ENCODE data around the gene S100A10. TPM values are rescaled to one million over a fixed set of nuclear protein-coding genes. Genes with fewer than 3 reads are reported as not detected.

S100A10 gene
- total and polyA plus RNA-seq, 2 of the 4 experiments (the other 2 are of a cell fraction): 86.0 to 277 TPM

GRCh38 chr1:151961833-151962232 is 31.8 kb downstream of the S100A10 start:
- DNase-seq (no peak), ATAC-seq (ENCODE audit: low read depth) (no peak)
- no peaks in the 10 kb centered on the region for H3K9me3 ChIP-seq (ENCODE audit: control insufficient read depth, insufficient read depth, low read length)
- H3K14ac ChIP-seq (replicated peaks; ENCODE audit: low read depth, low read length): no peak overlapping the region
- 30% methylated on average over 2 of the region's 4 CpGs; no CpG with 5 or more reads in 1 of the 2 experiments for WGBS, 2 experiments (ENCODE audit: extremely low coverage in 2 of 2, insufficient read length in 1 of 2)
- no peaks in the 10 kb centered on the region for H3K4me1 ChIP-seq (ENCODE audit: control insufficient read depth, insufficient read depth, low read length)
- no peak for TF ChIP-seq MXI1 (IDR thresholded peaks at IDR 0.05; ENCODE audit: borderline replicate concordance, low read depth, low read length)
- TF ChIP-seq CTCF (conservative IDR thresholded peaks at IDR 0.05; ENCODE audit: low read depth, low read length): no peak
- H4K20me1 ChIP-seq (ENCODE audit: insufficient read depth, low read length): no peaks in the 10 kb centered on the region
- H3K4ac ChIP-seq (ENCODE audit: low read depth, low read length): no peak overlapping the region
- no peak overlapping the region for H3K23ac ChIP-seq (ENCODE audit: low read depth, low read length)
- H2AFZ ChIP-seq (replicated peaks; ENCODE audit: low read length, poor library complexity): no peak overlapping the region
- H2AK9ac ChIP-seq (replicated peaks; ENCODE audit: low read depth, low read length, poor library complexity): no peak overlapping the region
- H3K4me3 ChIP-seq (ENCODE audit: insufficient read depth, low read depth, low read length): no peak overlapping the region
- no peaks in the 10 kb centered on the region for H3K79me1 ChIP-seq (ENCODE audit: low read depth in 1 of 2, low read length in 2 of 2)
- no peak overlapping the region for H3K9ac ChIP-seq (ENCODE audit: low read depth, low read length)
- no peak overlapping the region for H3K56ac ChIP-seq (ENCODE audit: extremely low read depth, insufficient read depth, low read length)
- no peak overlapping the region for H4K5ac ChIP-seq (ENCODE audit: low read depth, low read length)
- no peak overlapping the region for H2BK20ac ChIP-seq (ENCODE audit: low read depth, low read length)
- no peak overlapping the region for H3K4me2 ChIP-seq (ENCODE audit: low read depth, low read length)
- no peak overlapping the region for H3K27ac ChIP-seq (ENCODE audit: insufficient read depth, low read length)
- CTCF ChIA-PET: interaction anchor here (0.6 kb wide), 1 partner anchor 40 kb away, joined by 3 read pairs; no protein-coding TSS in a partner anchor
- intact Hi-C loops (cut with micrococcal nuclease) (no loop called here), in situ Hi-C loops (cut with MboI; ENCODE audit: low sequenced_read_pairs) (no loop called here), dilution Hi-C loops (cut with HindIII; ENCODE audit: low sequenced_read_pairs, unreplicated experiment) (no loop called here)
- no peak overlapping the region for H2BK15ac ChIP-seq (ENCODE audit: low read depth, low read length)
- no peak overlapping the region for H3K18ac ChIP-seq (ENCODE audit: low read depth, low read length)
- H3K9me1 ChIP-seq (ENCODE audit: insufficient read depth, low read length): peaks cover 4% of the 10 kb centered on the region; the same call in 1 of the 2 replicates
- no peaks in the 10 kb centered on the region; the same call in 1 of the 2 replicates for H3K27me3 ChIP-seq (ENCODE audit: control insufficient read depth, insufficient read depth, low read length)
- BruUV-seq (replicated peaks): no TSS peak
- no peak overlapping the region for H4K91ac ChIP-seq (ENCODE audit: insufficient read depth, low read depth, low read length)
- H4K8ac ChIP-seq (ENCODE audit: low read depth in 2 of 2, low read length in 2 of 2): no peak overlapping the region
- H2BK5ac ChIP-seq (ENCODE audit: low read depth, low read length, poor library complexity, severe bottlenecking): no peak overlapping the region
- H2AK5ac ChIP-seq (ENCODE audit: low read depth, low read length): no peak overlapping the region
- H3K36me3 ChIP-seq (ENCODE audit: control insufficient read depth, insufficient read depth, low read length): no peaks in the 10 kb centered on the region
- POLR2A ChIA-PET (ENCODE audit: unreplicated experiment): no interaction called here
- H2BK120ac ChIP-seq (ENCODE audit: low read depth, low read length): no peak overlapping the region

Data from IMR-90 (cell line).